ENCODE data around the gene CFAP299.
A peak's percentile ranks its signal among the peaks of the same experiment; 100 is the strongest.

Gene CFAP299

DNA sequence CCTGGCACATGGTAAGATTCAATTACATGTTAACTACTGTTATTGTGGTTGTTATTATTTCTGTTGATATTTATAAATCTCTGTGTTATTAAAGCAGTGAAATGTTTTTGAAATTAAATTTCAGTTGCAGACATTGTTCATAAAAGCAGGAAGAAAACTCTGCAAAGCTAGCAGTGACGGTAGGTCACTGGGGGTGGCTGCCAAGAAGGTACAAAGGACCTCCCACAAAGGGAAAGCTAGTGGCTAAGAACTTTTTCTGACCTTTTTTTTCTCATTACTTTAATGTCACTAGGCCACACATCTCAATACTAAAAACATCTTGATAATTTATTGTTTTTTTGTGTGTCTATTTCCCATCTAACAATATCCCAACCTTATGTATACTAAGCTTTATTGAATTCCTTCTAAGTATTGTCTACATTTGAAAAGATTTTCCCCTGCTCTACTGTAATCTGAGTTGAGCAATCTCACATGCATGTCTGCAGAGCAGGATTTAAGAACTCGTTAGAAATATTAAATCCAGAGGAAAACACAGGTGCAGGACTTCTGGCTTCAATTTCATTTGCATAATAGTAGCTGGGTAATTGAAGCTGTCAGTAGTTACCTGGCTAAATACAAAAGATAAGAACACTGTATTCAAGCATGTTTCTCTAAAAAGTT is 197.3 kb downstream of the CFAP299 start:
- no peak for DNase-seq

GRCh38 chr4:80535551-80535950 is 200.0 kb downstream of the CFAP299 start:
- DNase-seq, result no peak

GRCh38 chr4:80538276-80538926 is 202.9 kb downstream of the CFAP299 start:
- DNase-seq, result no peak

DNA sequence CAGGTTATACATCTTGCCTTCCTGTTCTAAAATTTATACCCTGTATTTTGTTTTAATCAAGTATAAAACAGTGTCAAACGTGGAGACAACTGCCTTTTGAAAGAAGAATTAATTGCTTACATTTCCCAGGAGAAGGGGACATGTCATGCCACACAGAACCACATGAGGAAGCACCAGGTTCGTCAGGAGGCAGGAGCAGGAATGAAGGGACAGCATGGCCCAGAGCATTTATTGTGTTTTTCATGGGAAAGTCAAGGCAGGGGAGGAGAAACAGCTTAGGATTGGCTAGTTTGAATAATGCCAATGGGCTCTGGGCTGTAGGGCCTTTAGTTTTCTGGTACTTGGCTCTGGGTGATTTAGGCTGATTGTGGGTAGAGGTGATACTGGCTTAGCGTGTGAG is 203.7 kb downstream of the CFAP299 start:
- no peak for DNase-seq

DNA sequence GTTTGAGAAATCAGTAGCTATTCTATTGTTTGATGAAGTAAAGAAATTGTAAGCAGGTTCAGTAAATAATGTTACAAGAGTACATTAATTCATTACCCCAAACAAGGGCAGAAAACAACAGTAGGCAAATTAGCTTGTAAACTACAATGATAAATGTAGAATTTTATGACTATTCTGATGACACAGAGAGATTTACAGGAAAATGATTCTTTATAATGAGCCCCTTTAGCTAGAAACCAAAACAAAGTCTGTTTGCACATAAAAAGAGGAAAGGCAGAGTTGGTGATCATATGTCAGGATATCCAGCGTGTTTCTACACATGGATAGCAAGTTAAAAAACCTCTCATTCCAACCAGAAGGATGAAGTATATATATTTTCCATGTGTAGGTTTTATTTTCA is 204.8 kb downstream of the CFAP299 start:
- no peak for DNase-seq

DNA sequence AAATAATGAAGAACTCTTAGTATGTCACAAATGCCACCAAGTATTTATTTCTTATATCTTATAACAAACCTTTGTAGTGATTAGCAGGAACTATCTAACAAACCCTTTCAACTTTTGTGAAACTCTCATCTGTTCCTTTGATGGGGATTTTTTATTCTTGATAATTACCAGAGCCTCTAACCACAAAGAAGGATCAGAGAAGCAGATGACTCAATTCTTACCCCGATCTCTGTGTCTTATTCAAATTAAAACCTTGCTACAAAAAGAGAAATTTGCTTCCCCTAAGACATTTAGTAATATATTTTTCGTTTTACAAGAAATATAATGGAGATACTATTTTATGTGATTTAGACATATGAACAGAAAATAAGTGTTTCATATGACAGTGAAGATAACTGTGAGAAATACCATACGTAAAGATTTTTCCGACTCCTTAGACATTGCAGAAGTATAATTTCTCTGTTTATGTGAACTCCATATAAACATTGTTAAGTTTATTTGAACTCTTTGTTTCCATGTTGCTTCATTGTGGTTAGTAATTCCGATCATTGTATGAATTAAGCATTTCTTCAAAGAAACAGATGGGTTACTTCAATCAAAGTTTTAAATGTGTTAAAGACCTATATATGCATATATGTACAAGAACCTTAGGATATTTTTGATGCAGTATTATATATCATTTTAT is 205.4 kb downstream of the CFAP299 start:
- no peak for DNase-seq

GRCh38 chr4:80542747-80543146 is 207.2 kb downstream of the CFAP299 start:
- no peak for DNase-seq

DNA sequence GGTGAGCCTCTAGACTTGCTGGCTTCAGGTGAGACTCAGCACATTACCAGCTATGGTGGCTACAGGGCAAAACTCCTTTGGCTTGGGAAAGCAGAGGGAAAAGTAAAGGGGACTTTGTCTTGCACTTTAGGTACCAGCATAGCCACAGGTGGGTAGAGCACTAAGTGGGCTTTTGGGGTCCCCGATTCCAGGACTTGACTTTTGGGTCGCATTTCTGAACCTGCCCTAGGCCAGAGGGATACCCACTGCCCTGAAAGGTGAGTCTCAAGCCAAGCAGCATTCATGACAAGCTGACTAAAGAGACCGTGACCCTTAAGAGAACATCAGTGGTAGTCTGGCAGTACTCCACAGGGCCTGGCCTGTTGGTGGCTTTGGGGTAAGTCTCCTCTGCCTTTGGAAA is 224.8 kb downstream of the CFAP299 start:
- no peak for DNase-seq

DNA sequence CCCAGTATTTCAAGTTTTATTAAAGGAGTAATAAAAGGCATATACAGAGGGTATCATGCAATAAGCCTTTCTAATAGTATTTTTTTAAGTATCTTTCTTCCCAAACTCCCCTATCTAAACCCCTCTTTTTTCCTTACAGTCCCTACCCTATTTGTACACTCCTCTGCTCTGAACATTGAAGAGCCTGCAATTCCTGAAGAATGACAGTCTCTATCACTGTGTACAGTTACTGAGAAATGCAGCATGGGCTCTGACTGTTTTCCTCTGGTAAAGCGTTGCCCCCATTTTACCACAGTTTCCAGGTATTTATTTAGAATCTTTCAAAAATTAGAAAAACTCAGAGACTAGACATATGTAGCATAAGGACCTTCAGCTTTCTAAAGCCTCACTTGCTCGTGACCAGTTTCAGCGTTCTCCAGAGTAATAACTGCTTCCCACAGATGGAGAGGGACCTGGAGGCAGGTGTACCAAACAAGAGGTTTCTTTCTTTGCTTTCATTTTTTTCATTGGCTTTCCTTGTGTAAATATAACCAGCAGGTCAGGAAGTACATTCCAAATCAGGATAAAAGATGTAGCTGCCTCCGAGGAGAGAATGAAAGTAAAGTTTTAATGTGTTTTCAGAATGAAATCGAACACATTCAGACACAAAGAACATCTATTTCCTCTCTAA is 230.8 kb downstream of the CFAP299 start:
- peak; percentile 3 for DNase-seq

GRCh38 chr4:80568891-80569290 is 233.4 kb downstream of the CFAP299 start:
- DNase-seq, result no peak

DNA sequence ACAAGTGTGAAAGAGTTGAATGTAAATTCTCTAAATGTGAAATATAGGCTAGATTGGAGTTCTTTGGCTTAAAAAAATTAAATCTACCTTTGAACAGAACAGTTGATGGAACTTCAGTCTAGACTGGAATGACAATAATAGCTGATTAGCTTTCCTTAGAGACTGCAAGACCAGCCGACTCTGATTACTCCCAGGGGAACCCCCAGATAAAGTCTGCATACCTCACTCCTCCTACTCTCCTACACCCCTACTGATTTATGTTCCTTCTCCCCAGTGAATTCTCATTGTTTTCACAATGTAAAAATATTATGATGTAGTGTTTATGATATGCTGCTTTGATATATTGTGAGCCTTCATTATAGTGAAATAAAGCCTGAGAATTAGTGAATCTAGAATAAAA is 241.3 kb downstream of the CFAP299 start:
- no peak for DNase-seq

DNA sequence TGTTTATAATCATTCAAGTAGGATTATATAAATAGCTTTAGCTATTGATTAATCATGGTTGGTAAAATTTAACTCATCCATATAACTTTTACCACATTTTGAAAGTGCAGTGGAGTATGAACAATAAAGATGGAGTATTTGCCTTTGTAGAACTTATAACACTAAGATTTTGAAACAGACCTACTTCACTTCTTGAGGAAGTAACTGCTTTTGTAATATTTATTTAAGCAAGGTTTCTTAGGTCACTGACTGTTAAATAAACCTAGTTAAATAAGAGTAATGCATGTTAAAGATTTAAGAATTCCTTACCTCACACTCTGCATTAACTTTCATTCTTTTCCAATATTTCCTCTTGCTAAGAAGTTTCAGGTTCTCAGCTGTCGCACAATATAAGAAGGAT is 242.5 kb downstream of the CFAP299 start:
- DNase-seq, result no peak

- DNase-seq, result no peak
Measured at GRCh38 chr4:80585542-80585941, 250.0 kb downstream of the CFAP299 start.

DNA sequence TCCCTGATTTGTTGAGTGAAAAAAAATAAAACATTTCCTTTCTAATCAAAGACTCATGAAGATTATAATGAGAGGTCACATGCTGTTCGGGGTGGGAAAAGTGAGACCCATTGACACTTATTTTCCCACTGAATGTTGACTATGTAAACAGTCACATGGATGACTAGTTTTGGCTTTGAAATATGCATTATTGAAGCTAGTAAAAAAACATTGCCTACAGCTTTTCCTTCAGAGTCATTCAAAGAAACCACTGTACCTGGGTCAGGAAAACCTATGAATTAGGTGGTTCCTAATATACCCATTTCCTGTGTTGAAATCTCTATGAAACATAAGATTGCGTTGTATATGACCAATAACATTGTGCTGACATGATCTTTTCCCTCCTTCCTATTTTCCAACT is 251.2 kb downstream of the CFAP299 start:
- DNase-seq, result no peak

GRCh38 chr4:80587871-80588385 is 252.4 kb downstream of the CFAP299 start:
- no peak for DNase-seq

DNA sequence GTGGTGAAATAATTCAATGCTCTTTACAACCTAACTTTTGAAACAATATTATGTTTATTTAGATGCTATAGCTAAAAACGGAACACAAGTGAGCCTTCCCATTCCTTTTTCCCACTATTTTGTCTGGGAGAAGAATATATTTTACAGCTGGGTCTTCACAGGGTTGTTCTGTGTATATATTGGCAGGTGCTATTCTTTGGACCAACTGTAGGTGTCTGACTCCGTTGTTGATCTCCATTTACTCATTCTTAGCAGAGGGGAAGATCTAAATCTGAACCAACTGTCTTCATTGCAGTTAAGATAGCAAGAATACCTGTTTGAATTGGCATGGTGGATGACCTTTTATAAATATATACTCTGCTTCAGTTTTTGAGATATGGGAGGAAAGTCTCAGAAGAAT is 257.4 kb downstream of the CFAP299 start:
- no peak for DNase-seq

GRCh38 chr4:80594701-80595100 is 259.2 kb downstream of the CFAP299 start:
- DNase-seq, result no peak

DNA sequence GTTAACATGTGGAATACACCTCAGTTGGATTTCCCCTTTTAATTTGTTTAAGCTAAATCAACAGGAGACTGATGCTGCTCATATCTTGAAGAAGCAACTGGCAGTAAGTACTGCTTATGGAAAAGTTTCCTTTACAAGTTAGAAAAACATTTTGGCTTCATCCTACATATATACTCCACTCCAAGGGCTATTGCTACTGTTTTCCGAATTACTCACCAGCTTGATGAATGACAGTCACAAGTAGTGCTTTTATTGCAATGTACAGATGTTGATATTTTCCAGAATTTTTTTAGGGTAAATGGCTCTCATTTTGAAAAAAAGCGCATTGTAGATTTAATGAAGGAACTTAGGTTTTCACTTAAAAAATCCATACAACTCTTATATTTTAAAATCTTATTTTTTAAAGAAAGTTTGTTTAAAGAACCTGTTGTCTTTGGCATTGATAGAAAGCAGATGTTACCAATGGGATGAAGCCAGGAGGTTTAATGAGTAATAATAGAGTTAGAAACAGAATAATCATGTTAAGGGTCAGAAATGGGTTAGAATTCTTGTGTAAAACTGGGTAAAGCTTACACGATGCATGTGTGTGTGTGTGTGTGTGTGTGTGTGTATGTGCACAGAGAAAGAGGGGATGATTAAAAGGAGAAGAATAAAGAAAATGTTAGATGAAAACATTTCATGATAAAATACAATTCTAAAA is 272.9 kb downstream of the CFAP299 start:
- no peak for DNase-seq

DNA sequence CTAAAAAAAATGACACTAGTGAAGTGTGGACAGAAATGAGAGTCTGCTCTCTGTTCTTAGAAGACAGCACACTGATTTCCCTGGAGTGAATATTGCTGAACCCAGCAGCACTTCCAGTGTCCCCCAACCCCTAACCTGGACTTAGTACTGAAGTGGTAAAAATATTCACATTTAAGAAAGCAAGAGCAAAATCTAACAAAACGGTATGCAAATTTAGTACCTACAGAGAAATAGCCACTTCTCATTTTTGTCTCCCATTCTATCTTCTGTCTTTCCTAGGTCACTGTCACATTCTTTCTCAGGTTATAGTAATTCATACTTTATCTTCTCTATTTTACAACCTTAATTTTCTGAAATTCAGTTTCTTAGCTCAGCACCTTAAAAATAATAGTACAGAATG is 274.7 kb downstream of the CFAP299 start:
- no peak for DNase-seq

- DNase-seq, result no peak
Measured at GRCh38 chr4:80610845-80611677, 275.5 kb downstream of the CFAP299 start.

- no peak for DNase-seq
Measured at GRCh38 chr4:80611678-80611979, 276.1 kb downstream of the CFAP299 start.

DNA sequence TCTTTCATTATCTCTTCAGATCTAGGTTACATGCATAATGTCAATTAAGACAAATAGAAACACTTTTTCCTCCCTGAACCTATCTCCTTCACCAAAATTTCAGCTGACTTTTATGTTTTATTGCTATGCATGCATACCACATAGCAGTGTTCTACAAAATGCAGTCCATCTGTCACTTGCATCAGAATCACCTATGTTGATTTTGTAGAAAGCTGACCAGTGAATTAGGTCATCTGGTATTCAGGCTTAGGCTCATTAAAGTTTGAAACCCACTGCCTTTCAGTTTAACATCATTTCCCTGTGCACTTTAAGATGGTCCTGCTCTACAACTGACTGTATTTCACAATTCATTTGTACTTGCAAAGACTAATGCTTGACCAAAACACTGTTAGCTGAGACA is 277.9 kb downstream of the CFAP299 start:
- DNase-seq, result no peak

Measured in NCI-H2081 treated with DMSO at 0.1 percent for 48 hours (cell line).